ENCODE results near the gene TMPRSS9. TPM values are rescaled to one million over a fixed set of nuclear protein-coding genes. Genes with fewer than 3 reads are reported as not detected.
A peak's percentile ranks its signal among the peaks of the same experiment; 100 is the strongest.

TMPRSS9 gene
- total and polyA plus RNA-seq, 2 donors from 2014 or later, result not detected

DNA sequence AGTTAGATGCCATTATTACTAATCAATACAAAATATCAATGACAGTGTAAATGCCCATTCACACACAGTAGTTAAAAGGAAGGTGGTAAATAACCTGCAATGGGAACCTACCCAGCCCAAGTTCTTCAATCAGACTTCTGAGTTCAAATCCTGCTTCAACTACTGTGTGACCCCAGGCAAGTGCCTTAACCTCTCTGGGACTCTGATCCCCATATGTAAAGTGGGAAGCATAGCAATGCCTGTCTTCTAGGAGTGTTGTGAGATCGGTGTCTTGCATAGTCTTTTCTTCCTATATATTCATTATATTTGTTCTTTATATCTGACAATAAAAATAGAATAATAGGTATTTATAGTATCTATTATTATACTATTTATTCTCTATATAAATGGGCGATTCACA is 60.4 kb downstream of the TMPRSS9 start:
- H3K4me3 ChIP-seq (ENCODE audit: low read length in 3 of 3), result no peak overlapping the region
- H3K27me3 ChIP-seq (ENCODE audit: control insufficient read depth, insufficient read depth, low read length), result no peaks in the 10 kb centered on the region
- TF ChIP-seq, protein P1, sequence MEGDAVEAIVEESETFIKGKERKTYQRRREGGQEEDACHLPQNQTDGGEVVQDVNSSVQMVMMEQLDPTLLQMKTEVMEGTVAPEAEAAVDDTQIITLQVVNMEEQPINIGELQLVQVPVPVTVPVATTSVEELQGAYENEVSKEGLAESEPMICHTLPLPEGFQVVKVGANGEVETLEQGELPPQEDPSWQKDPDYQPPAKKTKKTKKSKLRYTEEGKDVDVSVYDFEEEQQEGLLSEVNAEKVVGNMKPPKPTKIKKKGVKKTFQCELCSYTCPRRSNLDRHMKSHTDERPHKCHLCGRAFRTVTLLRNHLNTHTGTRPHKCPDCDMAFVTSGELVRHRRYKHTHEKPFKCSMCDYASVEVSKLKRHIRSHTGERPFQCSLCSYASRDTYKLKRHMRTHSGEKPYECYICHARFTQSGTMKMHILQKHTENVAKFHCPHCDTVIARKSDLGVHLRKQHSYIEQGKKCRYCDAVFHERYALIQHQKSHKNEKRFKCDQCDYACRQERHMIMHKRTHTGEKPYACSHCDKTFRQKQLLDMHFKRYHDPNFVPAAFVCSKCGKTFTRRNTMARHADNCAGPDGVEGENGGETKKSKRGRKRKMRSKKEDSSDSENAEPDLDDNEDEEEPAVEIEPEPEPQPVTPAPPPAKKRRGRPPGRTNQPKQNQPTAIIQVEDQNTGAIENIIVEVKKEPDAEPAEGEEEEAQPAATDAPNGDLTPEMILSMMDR (IDR thresholded peaks at IDR 0.05; ENCODE audit: borderline replicate concordance, extremely low read depth, insufficient read depth), result no peak
- H3K9ac ChIP-seq (ENCODE audit: low read length in 3 of 3), result no peak overlapping the region
- intact Hi-C loops (cut with DNase I), result no loop called here
- H3K27ac ChIP-seq (ENCODE audit: low read depth in 2 of 2, low read length in 2 of 2), result no peak overlapping the region
- DNase-seq (no peak), FAIRE-seq (no peak)
- no peaks in the 10 kb centered on the region for H3K36me3 ChIP-seq (ENCODE audit: control insufficient read depth in 2 of 3, insufficient read depth in 3 of 3, low read length in 3 of 3)
- H3K9me3 ChIP-seq (ENCODE audit: control insufficient read depth in 2 of 3, insufficient read depth in 1 of 3, low read length in 3 of 3), result no peaks in the 10 kb centered on the region
- no peaks in the 10 kb centered on the region for H3K4me1 ChIP-seq (ENCODE audit: control insufficient read depth in 2 of 3, insufficient read depth in 2 of 3, low read depth in 1 of 3, low read length in 3 of 3)

DNA sequence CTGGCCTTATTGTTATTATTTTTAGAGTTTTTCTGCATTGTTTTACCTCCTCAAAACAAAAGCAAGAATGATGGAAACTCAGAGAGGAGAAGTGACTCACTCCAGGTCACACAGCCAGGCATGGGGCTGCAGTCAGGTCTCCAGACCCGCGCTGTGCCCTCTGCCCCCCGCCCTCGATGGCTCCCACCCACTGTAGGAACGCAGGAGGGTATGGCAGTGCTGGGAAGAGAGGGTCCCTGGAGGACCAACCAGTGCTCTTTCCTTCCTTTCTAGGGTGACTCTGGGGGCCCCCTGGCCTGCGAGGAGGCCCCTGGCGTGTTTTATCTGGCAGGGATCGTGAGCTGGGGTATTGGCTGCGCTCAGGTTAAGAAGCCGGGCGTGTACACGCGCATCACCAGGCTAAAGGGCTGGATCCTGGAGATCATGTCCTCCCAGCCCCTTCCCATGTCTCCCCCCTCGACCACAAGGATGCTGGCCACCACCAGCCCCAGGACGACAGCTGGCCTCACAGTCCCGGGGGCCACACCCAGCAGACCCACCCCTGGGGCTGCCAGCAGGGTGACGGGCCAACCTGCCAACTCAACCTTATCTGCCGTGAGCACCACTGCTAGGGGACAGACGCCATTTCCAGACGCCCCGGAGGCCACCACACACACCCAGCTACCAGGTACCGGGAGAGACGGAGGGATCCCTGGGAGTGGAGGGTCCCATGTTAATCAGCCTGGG is 61.7 kb downstream of the TMPRSS9 start:
- no peak for DNase-seq
- H3K4me3 ChIP-seq (ENCODE audit: low read length in 3 of 3), result no peak overlapping the region
- FAIRE-seq, result no peak
- no peaks in the 10 kb centered on the region for H3K9me3 ChIP-seq (ENCODE audit: control insufficient read depth in 2 of 3, insufficient read depth in 1 of 3, low read length in 3 of 3)
- TF ChIP-seq, protein P1 (IDR thresholded peaks at IDR 0.05; ENCODE audit: borderline replicate concordance, extremely low read depth, insufficient read depth), result no peak
- no peak overlapping the region for H3K9ac ChIP-seq (ENCODE audit: low read length in 3 of 3)
- intact Hi-C loops (cut with DNase I), result no loop called here
- H3K27me3 ChIP-seq (ENCODE audit: control insufficient read depth, insufficient read depth, low read length), result no peaks in the 10 kb centered on the region
- H3K4me1 ChIP-seq (ENCODE audit: control insufficient read depth in 2 of 3, insufficient read depth in 2 of 3, low read depth in 1 of 3, low read length in 3 of 3), result peaks cover 0 to 8% (median 4%) of the 10 kb centered on the region in 3 donors
- H3K27ac ChIP-seq (ENCODE audit: low read depth in 2 of 2, low read length in 2 of 2), result no peak overlapping the region
- no peaks in the 10 kb centered on the region for H3K36me3 ChIP-seq (ENCODE audit: control insufficient read depth in 2 of 3, insufficient read depth in 3 of 3, low read length in 3 of 3)

DNA sequence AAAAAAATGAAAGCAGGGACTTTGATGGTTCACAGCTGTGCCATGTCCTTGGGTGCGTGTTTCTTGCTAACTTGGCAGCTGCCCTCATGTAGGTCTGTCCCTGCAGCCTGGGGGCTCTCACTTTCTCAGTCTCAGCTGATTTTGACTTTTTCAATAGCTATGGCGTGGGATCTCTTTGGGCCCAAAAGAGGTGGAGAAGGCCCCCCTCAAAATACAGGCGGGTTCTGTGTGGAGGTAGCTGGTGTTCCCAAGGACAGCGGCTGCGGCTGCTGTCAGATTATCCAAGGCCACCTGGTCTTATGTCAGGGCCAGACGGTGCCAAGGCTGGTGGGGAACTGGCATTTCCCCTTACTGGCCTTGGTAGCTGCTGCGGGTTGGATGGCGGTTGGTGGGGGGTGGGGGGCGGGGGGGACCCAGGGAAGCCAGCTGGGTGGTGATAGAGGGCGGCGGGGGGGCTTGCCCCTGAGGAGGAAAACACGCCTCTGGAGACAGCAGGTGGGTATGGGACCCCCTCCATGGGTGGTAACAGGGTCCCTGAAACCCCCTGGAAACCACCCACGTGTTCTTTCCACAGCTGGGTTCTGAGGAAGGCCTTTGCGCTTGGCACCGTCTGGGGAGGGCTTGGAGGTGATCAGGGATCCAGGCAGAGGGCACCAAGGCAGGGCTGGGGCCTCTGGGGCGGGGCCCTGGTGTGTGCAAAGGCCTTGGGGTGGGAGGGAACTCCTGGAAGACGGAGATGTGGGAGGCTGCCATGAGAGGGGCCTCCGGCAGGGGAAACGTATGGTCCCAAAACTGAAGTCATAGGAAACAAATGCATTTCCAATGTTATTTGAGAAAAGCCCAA is 63.2 kb downstream of the TMPRSS9 start:
- Histone ChIP-seq H3K4me1 (ENCODE audit: control insufficient read depth in 2 of 3, insufficient read depth in 2 of 3, low read depth in 1 of 3, low read length in 3 of 3) (peaks cover 0 to 11% (median 8%) of the 10 kb centered on the region in 3 donors), H3K9ac (ENCODE audit: low read length in 3 of 3) (no peak overlapping the region), H3K9me3 (ENCODE audit: control insufficient read depth in 2 of 3, insufficient read depth in 1 of 3, low read length in 3 of 3) (no peaks in the 10 kb centered on the region), H3K27me3 (ENCODE audit: control insufficient read depth, insufficient read depth, low read length) (no peaks in the 10 kb centered on the region), H3K27ac (ENCODE audit: low read depth in 2 of 2, low read length in 2 of 2) (no peak overlapping the region), H3K4me3 (ENCODE audit: low read length in 3 of 3) (no peak overlapping the region), H3K36me3 (ENCODE audit: control insufficient read depth in 2 of 3, insufficient read depth in 3 of 3, low read length in 3 of 3) (no peaks in the 10 kb centered on the region)
- intact Hi-C loops (cut with DNase I), result no loop called here
- TF ChIP-seq, protein P1 (IDR thresholded peaks at IDR 0.05; ENCODE audit: borderline replicate concordance, extremely low read depth, insufficient read depth), result no peak
- DNase-seq (peak in 2 of 5 donors; percentile 45 to 46), FAIRE-seq (no peak)
